ENCODE measurements around the gene CXCL12. TPM values are rescaled to one million over a fixed set of nuclear protein-coding genes. Genes with fewer than 3 reads are reported as not detected.

Gene CXCL12
- total and polyA plus RNA-seq, 4 donors = 23.8 to 66.3 (median 41.8) TPM

DNA sequence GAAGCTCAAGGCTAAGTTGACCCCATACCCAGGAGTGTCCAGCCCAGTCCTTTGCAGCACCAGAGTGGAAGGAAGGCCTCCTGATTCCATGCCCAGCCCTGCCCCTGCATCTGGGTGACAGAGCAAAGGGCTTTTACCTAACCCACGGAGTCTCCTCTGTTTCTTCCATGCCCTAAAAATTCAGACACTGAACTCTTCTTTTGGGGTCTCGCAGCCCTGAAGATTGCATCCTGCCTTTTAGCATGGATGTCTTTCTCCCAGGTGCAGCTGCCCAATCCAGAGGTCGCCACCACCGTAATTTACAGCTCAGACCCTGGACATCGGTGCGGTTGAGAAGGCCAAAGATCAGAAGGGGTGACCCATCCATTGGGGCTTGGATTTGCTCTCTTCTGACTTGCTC, 50.8 kb downstream of the CXCL12 start:
- Histone ChIP-seq H3K36me3 (ENCODE audit: control insufficient read depth in 4 of 4, insufficient read depth in 3 of 4, low read depth in 1 of 4, low read length in 3 of 4) (no peaks in the 10 kb centered on the region), H3K4me1 (ENCODE audit: control insufficient read depth in 4 of 4, insufficient read depth in 4 of 4, low read length in 3 of 4) (no peaks in the 10 kb centered on the region), H3K27me3 (ENCODE audit: control insufficient read depth in 4 of 4, insufficient read depth in 4 of 4, low read length in 3 of 4) (no peaks in the 10 kb centered on the region), H3K9ac (ENCODE audit: low read depth in 1 of 2, low read length in 2 of 2) (no peak overlapping the region), H3K4me3 (ENCODE audit: low read depth in 1 of 3, low read length in 3 of 3) (no peak overlapping the region), H3K27ac (ENCODE audit: low read depth in 1 of 2, low read length in 2 of 2) (no peak overlapping the region), H3K9me3 (ENCODE audit: control insufficient read depth in 4 of 4, low read length in 3 of 4) (no peaks in the 10 kb centered on the region)
- no peak for TF ChIP-seq TAF1 (conservative IDR thresholded peaks at IDR 0.05)
- TF ChIP-seq, protein P1, sequence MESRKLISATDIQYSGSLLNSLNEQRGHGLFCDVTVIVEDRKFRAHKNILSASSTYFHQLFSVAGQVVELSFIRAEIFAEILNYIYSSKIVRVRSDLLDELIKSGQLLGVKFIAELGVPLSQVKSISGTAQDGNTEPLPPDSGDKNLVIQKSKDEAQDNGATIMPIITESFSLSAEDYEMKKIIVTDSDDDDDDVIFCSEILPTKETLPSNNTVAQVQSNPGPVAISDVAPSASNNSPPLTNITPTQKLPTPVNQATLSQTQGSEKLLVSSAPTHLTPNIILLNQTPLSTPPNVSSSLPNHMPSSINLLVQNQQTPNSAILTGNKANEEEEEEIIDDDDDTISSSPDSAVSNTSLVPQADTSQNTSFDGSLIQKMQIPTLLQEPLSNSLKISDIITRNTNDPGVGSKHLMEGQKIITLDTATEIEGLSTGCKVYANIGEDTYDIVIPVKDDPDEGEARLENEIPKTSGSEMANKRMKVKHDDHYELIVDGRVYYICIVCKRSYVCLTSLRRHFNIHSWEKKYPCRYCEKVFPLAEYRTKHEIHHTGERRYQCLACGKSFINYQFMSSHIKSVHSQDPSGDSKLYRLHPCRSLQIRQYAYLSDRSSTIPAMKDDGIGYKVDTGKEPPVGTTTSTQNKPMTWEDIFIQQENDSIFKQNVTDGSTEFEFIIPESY (IDR thresholded peaks at IDR 0.05) = no peak
- no peak for TF ChIP-seq GABPA (IDR thresholded peaks at IDR 0.05 in 1 of 2, conservative IDR thresholded peaks at IDR 0.05 in 1 of 2)
- TF ChIP-seq HNF4G (IDR thresholded peaks at IDR 0.05) = no peak
- no peak for TF ChIP-seq HNF4A (conservative IDR thresholded peaks at IDR 0.05)
- no peak for TF ChIP-seq RXRA (IDR thresholded peaks at IDR 0.05)
- TF ChIP-seq, protein P2, sequence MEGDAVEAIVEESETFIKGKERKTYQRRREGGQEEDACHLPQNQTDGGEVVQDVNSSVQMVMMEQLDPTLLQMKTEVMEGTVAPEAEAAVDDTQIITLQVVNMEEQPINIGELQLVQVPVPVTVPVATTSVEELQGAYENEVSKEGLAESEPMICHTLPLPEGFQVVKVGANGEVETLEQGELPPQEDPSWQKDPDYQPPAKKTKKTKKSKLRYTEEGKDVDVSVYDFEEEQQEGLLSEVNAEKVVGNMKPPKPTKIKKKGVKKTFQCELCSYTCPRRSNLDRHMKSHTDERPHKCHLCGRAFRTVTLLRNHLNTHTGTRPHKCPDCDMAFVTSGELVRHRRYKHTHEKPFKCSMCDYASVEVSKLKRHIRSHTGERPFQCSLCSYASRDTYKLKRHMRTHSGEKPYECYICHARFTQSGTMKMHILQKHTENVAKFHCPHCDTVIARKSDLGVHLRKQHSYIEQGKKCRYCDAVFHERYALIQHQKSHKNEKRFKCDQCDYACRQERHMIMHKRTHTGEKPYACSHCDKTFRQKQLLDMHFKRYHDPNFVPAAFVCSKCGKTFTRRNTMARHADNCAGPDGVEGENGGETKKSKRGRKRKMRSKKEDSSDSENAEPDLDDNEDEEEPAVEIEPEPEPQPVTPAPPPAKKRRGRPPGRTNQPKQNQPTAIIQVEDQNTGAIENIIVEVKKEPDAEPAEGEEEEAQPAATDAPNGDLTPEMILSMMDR (IDR thresholded peaks at IDR 0.05; ENCODE audit: low read depth, low read length, missing input control) = no peak
- no peak for TF ChIP-seq JUND (IDR thresholded peaks at IDR 0.05)
- TF ChIP-seq FOXA1 (IDR thresholded peaks at IDR 0.05) = no peak
- TF ChIP-seq, protein P3, sequence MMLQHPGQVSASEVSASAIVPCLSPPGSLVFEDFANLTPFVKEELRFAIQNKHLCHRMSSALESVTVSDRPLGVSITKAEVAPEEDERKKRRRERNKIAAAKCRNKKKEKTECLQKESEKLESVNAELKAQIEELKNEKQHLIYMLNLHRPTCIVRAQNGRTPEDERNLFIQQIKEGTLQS (IDR thresholded peaks at IDR 0.05) = no peak
- TF ChIP-seq RAD21 (IDR thresholded peaks at IDR 0.05) = no peak
- TF ChIP-seq FOXA2 (IDR thresholded peaks at IDR 0.05) = no peak
- no peak for TF ChIP-seq NR2F2 (IDR thresholded peaks at IDR 0.05)
- TF ChIP-seq, protein P4, sequence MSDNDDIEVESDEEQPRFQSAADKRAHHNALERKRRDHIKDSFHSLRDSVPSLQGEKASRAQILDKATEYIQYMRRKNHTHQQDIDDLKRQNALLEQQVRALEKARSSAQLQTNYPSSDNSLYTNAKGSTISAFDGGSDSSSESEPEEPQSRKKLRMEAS (IDR thresholded peaks at IDR 0.05) = no peak
- TF ChIP-seq, protein P5, sequence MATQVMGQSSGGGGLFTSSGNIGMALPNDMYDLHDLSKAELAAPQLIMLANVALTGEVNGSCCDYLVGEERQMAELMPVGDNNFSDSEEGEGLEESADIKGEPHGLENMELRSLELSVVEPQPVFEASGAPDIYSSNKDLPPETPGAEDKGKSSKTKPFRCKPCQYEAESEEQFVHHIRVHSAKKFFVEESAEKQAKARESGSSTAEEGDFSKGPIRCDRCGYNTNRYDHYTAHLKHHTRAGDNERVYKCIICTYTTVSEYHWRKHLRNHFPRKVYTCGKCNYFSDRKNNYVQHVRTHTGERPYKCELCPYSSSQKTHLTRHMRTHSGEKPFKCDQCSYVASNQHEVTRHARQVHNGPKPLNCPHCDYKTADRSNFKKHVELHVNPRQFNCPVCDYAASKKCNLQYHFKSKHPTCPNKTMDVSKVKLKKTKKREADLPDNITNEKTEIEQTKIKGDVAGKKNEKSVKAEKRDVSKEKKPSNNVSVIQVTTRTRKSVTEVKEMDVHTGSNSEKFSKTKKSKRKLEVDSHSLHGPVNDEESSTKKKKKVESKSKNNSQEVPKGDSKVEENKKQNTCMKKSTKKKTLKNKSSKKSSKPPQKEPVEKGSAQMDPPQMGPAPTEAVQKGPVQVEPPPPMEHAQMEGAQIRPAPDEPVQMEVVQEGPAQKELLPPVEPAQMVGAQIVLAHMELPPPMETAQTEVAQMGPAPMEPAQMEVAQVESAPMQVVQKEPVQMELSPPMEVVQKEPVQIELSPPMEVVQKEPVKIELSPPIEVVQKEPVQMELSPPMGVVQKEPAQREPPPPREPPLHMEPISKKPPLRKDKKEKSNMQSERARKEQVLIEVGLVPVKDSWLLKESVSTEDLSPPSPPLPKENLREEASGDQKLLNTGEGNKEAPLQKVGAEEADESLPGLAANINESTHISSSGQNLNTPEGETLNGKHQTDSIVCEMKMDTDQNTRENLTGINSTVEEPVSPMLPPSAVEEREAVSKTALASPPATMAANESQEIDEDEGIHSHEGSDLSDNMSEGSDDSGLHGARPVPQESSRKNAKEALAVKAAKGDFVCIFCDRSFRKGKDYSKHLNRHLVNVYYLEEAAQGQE (IDR thresholded peaks at IDR 0.05) = no peak
- TF ChIP-seq EGR1 (IDR thresholded peaks at IDR 0.05; ENCODE audit: low read depth in 2 of 2) = no peak
- no peak for DNase-seq (ENCODE audit: low spot score)
- WGBS = 88% methylated on average over 6 of the region's 6 CpGs

DNA sequence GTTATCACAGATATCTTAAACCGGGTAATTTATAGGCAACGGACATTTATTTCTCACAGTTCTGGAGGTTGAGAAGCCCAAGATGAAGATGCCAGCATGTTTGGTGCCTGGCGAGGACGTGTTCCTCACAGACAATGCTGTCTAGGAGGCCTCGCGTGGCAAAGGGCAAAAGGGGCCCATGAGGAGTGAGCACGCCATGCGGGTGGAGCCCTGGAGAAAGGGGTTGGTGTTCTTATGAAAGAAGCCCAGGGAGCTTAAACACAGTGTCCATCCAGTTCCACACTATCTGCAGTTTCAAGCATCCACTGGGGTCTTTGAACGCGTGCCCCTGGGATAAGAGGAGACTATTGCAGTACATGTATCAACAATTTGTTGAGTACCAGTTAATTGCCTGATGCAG, 51.4 kb downstream of the CXCL12 start:
- Histone ChIP-seq H3K4me1 (ENCODE audit: control insufficient read depth in 4 of 4, insufficient read depth in 4 of 4, low read length in 3 of 4) (no peaks in the 10 kb centered on the region), H3K36me3 (ENCODE audit: control insufficient read depth in 4 of 4, insufficient read depth in 3 of 4, low read depth in 1 of 4, low read length in 3 of 4) (no peaks in the 10 kb centered on the region), H3K9me3 (ENCODE audit: control insufficient read depth in 4 of 4, low read length in 3 of 4) (no peaks in the 10 kb centered on the region), H3K9ac (ENCODE audit: low read depth in 1 of 2, low read length in 2 of 2) (no peak overlapping the region), H3K27ac (ENCODE audit: low read depth in 1 of 2, low read length in 2 of 2) (no peak overlapping the region), H3K4me3 (ENCODE audit: low read depth in 1 of 3, low read length in 3 of 3) (no peak overlapping the region), H3K27me3 (ENCODE audit: control insufficient read depth in 4 of 4, insufficient read depth in 4 of 4, low read length in 3 of 4) (no peaks in the 10 kb centered on the region)
- 95% methylated on average over 10 of the region's 10 CpGs for WGBS
- no peak for DNase-seq (ENCODE audit: low spot score)
- no peak for TF ChIP-seq NR2F2 (IDR thresholded peaks at IDR 0.05)
- no peak for TF ChIP-seq HNF4G (IDR thresholded peaks at IDR 0.05)
- no peak for TF ChIP-seq FOXA1 (IDR thresholded peaks at IDR 0.05)
- TF ChIP-seq TAF1 (conservative IDR thresholded peaks at IDR 0.05) = no peak
- TF ChIP-seq, protein P1 (IDR thresholded peaks at IDR 0.05) = no peak
- TF ChIP-seq RXRA (IDR thresholded peaks at IDR 0.05) = no peak
- TF ChIP-seq GABPA (IDR thresholded peaks at IDR 0.05 in 1 of 2, conservative IDR thresholded peaks at IDR 0.05 in 1 of 2) = no peak
- TF ChIP-seq EGR1 (IDR thresholded peaks at IDR 0.05; ENCODE audit: low read depth in 2 of 2) = no peak
- no peak for TF ChIP-seq HNF4A (conservative IDR thresholded peaks at IDR 0.05)
- no peak for TF ChIP-seq FOXA2 (IDR thresholded peaks at IDR 0.05)
- TF ChIP-seq YY1 (IDR thresholded peaks at IDR 0.05) = no peak
- TF ChIP-seq, protein P4 (IDR thresholded peaks at IDR 0.05) = no peak
- TF ChIP-seq, protein P5 (IDR thresholded peaks at IDR 0.05) = no peak
